ENCODE measurements around the gene RPL37.

Gene RPL37

DNA sequence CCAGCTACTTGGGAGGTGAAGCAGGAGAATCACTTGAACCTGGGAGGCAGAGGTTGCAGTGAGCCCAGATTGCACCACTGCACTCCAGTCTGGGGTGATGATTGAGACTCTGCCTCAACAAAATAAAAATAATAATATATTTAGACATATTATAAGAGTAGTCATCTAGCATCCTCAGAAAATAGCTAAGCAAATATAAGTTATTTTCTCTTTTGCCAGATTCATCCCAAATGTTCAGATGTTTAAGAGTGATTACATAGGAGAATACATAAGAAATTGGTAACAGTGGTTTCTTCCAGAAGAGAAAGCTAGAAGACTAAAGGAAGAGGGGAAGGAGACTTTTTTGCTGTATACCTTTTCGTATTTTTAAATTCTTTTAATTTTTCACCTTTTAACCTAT lies 56.9 kb downstream of the RPL37 start:
- peaks cover 33% of the 10 kb centered on the region for H3K36me3 ChIP-seq (ENCODE audit: control insufficient read depth, insufficient read depth, low read length, severe bottlenecking)
- peaks cover 43% of the 10 kb centered on the region for H3K4me1 ChIP-seq (ENCODE audit: control insufficient read depth, insufficient read depth, low read length)
- no peak overlapping the region for H3K9ac ChIP-seq (ENCODE audit: low read length)
- no peak for DNase-seq (ENCODE audit: low read depth)
- no peaks in the 10 kb centered on the region for H3K27me3 ChIP-seq (replicated peaks; ENCODE audit: control insufficient read depth, insufficient read depth, low read length)
- H3K4me3 ChIP-seq (ENCODE audit: low read length) = no peak overlapping the region
- H3K9me3 ChIP-seq (ENCODE audit: control insufficient read depth, low read length) = no peaks in the 10 kb centered on the region

DNA sequence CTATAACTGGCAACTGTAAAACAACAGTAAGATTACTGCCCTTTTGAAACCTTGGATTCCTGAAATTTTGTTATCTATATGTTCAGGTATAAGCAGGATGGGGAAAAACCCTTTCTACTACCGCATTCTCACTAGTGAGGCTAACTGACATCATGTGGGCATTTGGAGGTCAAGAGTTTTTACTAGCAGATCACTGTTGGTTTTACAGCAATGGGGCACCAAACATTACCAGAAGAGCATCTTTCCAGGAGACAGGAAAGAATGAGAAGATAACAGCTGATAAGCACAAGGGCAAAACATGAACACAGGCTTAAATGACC lies 58.4 kb downstream of the RPL37 start:
- no peak overlapping the region for H3K9ac ChIP-seq (ENCODE audit: low read length)
- no peak overlapping the region for H3K4me3 ChIP-seq (ENCODE audit: low read length)
- no peaks in the 10 kb centered on the region for H3K9me3 ChIP-seq (ENCODE audit: control insufficient read depth, low read length)
- peaks cover 48% of the 10 kb centered on the region for H3K36me3 ChIP-seq (ENCODE audit: control insufficient read depth, insufficient read depth, low read length, severe bottlenecking)
- peaks cover 30% of the 10 kb centered on the region for H3K4me1 ChIP-seq (ENCODE audit: control insufficient read depth, insufficient read depth, low read length)
- H3K27me3 ChIP-seq (replicated peaks; ENCODE audit: control insufficient read depth, insufficient read depth, low read length) = no peaks in the 10 kb centered on the region
- no peak for DNase-seq (ENCODE audit: low read depth)

DNA sequence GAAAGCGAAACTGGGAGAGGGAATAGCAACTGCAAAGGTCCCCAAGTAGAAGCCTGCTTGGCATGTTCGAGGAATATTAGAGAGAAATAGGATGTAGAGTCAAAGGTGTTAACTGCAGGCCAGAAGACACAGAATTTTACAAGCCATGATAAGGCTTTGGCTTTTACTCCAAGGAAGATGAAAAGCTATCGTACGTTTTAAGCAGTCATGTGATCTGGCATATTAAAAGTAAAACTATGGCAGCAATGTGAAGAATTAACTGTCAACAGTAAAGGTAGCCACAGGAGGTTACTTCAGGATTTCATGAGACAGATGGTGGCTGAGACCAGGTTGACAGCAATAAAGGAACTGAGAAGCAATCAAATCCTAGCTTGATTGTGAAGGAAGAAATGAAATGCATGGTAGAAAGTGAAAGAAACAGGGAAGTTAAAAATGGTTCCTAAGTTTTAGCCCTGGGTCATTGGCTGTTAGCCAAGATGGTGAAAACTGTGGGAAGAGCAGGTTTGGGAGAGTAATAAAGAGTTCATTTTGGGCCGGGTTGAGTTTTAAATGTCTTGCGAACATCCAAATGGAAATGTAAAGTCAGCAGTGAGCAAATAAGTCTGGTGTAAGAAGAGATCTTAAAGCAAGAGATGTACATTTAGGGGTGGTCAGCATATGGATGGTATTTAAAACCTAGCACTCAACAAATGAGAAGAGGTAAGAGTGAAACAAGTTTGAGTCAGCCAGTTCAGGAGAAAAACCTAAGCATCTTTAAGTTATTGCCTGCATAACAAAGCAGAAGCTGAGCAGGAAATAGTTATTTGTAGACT lies 59.0 kb downstream of the RPL37 start:
- peaks cover 54% of the 10 kb centered on the region for H3K36me3 ChIP-seq (ENCODE audit: control insufficient read depth, insufficient read depth, low read length, severe bottlenecking)
- DNase-seq (ENCODE audit: low read depth) = no peak

More for the DNA sequence above, 59.0 kb downstream of the RPL37 start:
- Histone ChIP-seq H3K9ac (ENCODE audit: low read length) (no peak overlapping the region), H3K4me1 (ENCODE audit: control insufficient read depth, insufficient read depth, low read length) (peaks cover 24% of the 10 kb centered on the region), H3K9me3 (ENCODE audit: control insufficient read depth, low read length) (no peaks in the 10 kb centered on the region), H3K4me3 (ENCODE audit: low read length) (no peak overlapping the region), H3K27me3 (replicated peaks; ENCODE audit: control insufficient read depth, insufficient read depth, low read length) (no peaks in the 10 kb centered on the region)

Data from adipocyte (in vitro differentiated cells).